Pericardium fibroblast (primary cell): ENCODE data around the gene DCDC2. TPM values are rescaled to one million over a fixed set of nuclear protein-coding genes. Genes with fewer than 3 reads are reported as not detected.

Experiments used
- total RNA-seq: library from RNA; depleted of rRNA; stranded (reverse); fragments of >200 nt; gene quantifications from 2 replicates; pipeline ENCODE4 v1.2.3, GENCODE V29; 2015

The DCDC2 gene
- not detected in 2 replicates for total RNA-seq

GRCh38 chr6:24357336-24358218, at the start of gene DCDC2:
Gene DCDC2 (minus strand): TSS chr6:24358059. CDS start chr6:24357750, 309 bp downstream.

GRCh38 chr6:24402697-24403500, 45.0 kb upstream of the DCDC2 start, which contains the start of gene MRS2:
Gene MRS2 (plus strand): TSS chr6:24402936. CDS start chr6:24403047, 111 bp downstream.

GRCh38 chr6:24125980-24126379, 231.9 kb downstream of the DCDC2 start, which contains the start of gene NRSN1:
Gene NRSN1 (plus strand): TSS chr6:24126215. CDS start chr6:24134328, 8,113 bp downstream.

Other genes starting within 250 kb of the DCDC2 start
- not detected in 2 replicates for gene NRSN1, start 231.8 kb downstream of the DCDC2 start, total RNA-seq
- gene MRS2, start 44.9 kb upstream of the DCDC2 start, total RNA-seq, result 13.1 and 20.2 TPM in 2 replicates
- gene GPLD1, start 131.5 kb upstream of the DCDC2 start, total RNA-seq, result 0.43 TPM in 1 of 2 replicates, not detected in the other
- gene ALDH5A1, start 136.9 kb upstream of the DCDC2 start, total RNA-seq, result 0.70 and 4.5 TPM in 2 replicates